ENCODE data around the gene VWA8. TPM values are rescaled to one million over a fixed set of nuclear protein-coding genes. Genes with fewer than 3 reads are reported as not detected.

VWA8 gene
- total RNA-seq, 1 donor from 2014 or later, result 19.6 TPM

- peaks cover 5% of the 10 kb centered on the region for H3K36me3 Mint-ChIP-seq
Observed at GRCh38 chr13:41916173-41916954, 44.5 kb downstream of the VWA8 start.

DNA sequence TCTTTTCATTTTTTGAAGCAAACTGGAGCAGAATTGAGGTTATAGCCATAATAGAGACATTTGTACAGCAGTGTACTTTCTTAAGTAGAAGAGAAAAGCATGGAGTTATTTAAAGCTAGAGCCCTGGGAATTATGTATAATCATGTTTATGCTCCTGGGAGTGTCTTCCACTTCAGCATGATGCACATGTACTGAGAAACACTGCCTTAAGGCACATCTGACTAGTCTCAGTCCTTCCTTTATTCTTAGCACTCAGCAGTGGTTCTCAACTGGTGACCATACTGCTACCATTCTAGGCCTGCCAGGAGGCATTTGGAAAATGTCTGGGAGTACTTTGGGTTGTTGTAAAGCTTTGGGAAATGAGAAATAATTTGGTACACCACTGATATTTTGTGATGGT lies 45.8 kb downstream of the VWA8 start:
- TF ChIP-seq CTCF (conservative IDR thresholded peaks at IDR 0.05), result no peak
- DNase-seq (ENCODE audit: extremely low spot score, unreplicated experiment), result no peak
- Mint-ChIP-seq H3K27me3 (no peaks in the 10 kb centered on the region), H3K4me3 (no peak overlapping the region), H3K36me3 (no peaks in the 10 kb centered on the region), H3K4me1 (ENCODE audit: unreplicated experiment) (peaks cover 14% of the 10 kb centered on the region), H3K9me3 (no peaks in the 10 kb centered on the region), H3K27ac (no peak overlapping the region)

More at GRCh38 chr13:41916173-41916954, 44.5 kb downstream of the VWA8 start:
- no peak for DNase-seq (ENCODE audit: extremely low spot score, unreplicated experiment)
- no peak for TF ChIP-seq CTCF (conservative IDR thresholded peaks at IDR 0.05)
- Mint-ChIP-seq H3K27ac (no peak overlapping the region), H3K4me3 (no peak overlapping the region), H3K4me1 (ENCODE audit: unreplicated experiment) (peaks cover 14% of the 10 kb centered on the region), H3K9me3 (no peaks in the 10 kb centered on the region), H3K27me3 (no peaks in the 10 kb centered on the region)

- no peak for DNase-seq (ENCODE audit: extremely low spot score, unreplicated experiment)
- H3K27ac Mint-ChIP-seq, result no peak overlapping the region
- H3K4me1 Mint-ChIP-seq (ENCODE audit: unreplicated experiment), result peaks cover 14% of the 10 kb centered on the region
- no peaks in the 10 kb centered on the region for H3K27me3 Mint-ChIP-seq
- TF ChIP-seq CTCF (conservative IDR thresholded peaks at IDR 0.05), result no peak
- no peaks in the 10 kb centered on the region for H3K9me3 Mint-ChIP-seq
- no peak overlapping the region for H3K4me3 Mint-ChIP-seq
- peaks cover under 1% of the 10 kb centered on the region for H3K36me3 Mint-ChIP-seq
Observed at GRCh38 chr13:41914552-41914951, 46.4 kb downstream of the VWA8 start.

GRCh38 chr13:41909506-41909905 lies 51.4 kb downstream of the VWA8 start:
- Mint-ChIP-seq H3K4me1 (ENCODE audit: unreplicated experiment) (no peaks in the 10 kb centered on the region), H3K36me3 (peaks cover 13% of the 10 kb centered on the region), H3K9me3 (no peaks in the 10 kb centered on the region), H3K4me3 (no peak overlapping the region), H3K27me3 (no peaks in the 10 kb centered on the region), H3K27ac (no peak overlapping the region)
- no peak for DNase-seq (ENCODE audit: extremely low spot score, unreplicated experiment)
- no peak for TF ChIP-seq CTCF (conservative IDR thresholded peaks at IDR 0.05)

DNA sequence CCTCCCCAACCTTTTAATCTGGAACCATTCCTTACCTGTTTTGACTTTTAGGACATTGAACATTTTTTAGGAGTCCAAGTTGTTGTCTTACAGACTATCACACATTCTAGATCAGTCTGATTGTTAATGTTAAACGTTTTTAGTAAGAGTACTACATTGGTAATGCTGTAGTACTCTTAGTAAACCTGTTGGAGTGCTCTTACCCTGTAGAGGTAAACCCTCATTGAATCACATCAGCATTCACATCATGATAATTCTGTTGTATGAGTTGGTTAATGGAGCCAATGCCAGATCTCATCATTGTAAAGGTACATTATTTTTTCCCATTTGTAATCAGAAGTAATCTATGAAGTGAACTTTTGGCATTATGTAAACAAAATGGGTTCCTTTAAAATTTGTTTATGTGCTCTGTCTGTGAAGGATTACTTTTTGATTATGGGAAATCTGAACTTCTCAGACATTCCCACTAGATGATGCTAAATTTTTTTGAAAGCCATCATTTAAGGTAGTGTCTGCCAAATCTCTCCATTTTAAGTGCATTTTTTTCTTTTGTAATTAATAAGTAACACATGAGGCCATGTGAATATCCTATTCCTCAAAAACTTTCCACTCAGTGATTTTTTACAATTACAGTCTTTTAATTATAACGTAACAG lies 55.2 kb downstream of the VWA8 start:
- no peak overlapping the region for H3K27ac Mint-ChIP-seq
- H3K9me3 Mint-ChIP-seq, result no peaks in the 10 kb centered on the region
- H3K4me3 Mint-ChIP-seq, result no peak overlapping the region
- peaks cover 13% of the 10 kb centered on the region for H3K36me3 Mint-ChIP-seq
- TF ChIP-seq CTCF (conservative IDR thresholded peaks at IDR 0.05), result peak; percentile 70
- H3K27me3 Mint-ChIP-seq, result no peaks in the 10 kb centered on the region
- no peak for DNase-seq (ENCODE audit: extremely low spot score, unreplicated experiment)
- H3K4me1 Mint-ChIP-seq (ENCODE audit: unreplicated experiment), result no peaks in the 10 kb centered on the region

All from type B pancreatic cell (in vitro differentiated cells).